ENCODE measurements around the gene SPEG.

SPEG gene

DNA sequence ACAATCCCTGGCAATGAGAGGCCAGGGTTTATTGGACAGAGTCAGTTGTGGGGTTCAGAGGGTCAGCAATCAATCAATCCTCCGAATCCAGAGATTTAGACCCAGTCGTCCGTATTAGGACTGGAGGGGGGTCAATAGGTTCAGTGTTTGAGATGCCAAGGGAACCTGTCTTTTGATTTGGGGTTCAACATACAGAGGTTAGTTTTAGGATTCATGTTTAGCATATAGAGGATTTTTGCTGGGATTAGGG, 64.3 kb downstream of the SPEG start:
- Histone ChIP-seq H3K27ac (ENCODE audit: low read length) (no peak overlapping the region), H3K4me1 (ENCODE audit: control insufficient read depth, low read depth, low read length) (peaks cover 17% of the 10 kb centered on the region), H3K27me3 (ENCODE audit: control insufficient read depth, insufficient read depth, low read length) (peaks cover 22% of the 10 kb centered on the region), H3K9me3 (ENCODE audit: control insufficient read depth, low read depth, low read length) (no peaks in the 10 kb centered on the region), H3K36me3 (ENCODE audit: control insufficient read depth, low read depth, low read length) (no peaks in the 10 kb centered on the region), H3K9ac (ENCODE audit: low read length) (peak overlapping the region; percentile 68), H3K4me3 (ENCODE audit: low read length) (peak overlapping the region; percentile 75)

DNA sequence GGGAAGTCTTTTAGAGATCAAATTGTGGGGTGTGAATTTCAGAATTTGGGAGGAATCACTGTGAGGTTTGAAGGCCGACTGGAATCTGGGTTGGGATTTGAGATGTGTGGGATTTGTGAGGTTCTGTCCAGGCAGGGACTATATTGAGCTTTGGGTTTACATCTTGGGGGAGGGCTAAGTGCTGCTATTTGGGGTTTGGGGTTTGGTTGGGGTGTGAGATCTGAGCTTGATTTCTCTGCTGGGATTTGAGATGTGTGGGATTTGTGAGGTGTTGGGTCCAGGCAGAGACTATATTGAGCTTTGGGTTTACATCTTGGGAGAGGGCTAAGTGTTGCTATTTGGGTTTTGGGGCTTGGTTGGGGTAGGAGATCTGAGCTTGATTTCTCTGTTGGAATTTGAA, 64.9 kb downstream of the SPEG start:
- peak overlapping the region; percentile 75 for H3K4me3 ChIP-seq (ENCODE audit: low read length)
- peak overlapping the region; percentile 68 for H3K9ac ChIP-seq (ENCODE audit: low read length)
- peaks cover 22% of the 10 kb centered on the region for H3K27me3 ChIP-seq (ENCODE audit: control insufficient read depth, insufficient read depth, low read length)
- peaks cover 17% of the 10 kb centered on the region for H3K4me1 ChIP-seq (ENCODE audit: control insufficient read depth, low read depth, low read length)
- H3K36me3 ChIP-seq (ENCODE audit: control insufficient read depth, low read depth, low read length) = no peaks in the 10 kb centered on the region
- H3K27ac ChIP-seq (ENCODE audit: low read length) = no peak overlapping the region
- H3K9me3 ChIP-seq (ENCODE audit: control insufficient read depth, low read depth, low read length) = no peaks in the 10 kb centered on the region

DNA sequence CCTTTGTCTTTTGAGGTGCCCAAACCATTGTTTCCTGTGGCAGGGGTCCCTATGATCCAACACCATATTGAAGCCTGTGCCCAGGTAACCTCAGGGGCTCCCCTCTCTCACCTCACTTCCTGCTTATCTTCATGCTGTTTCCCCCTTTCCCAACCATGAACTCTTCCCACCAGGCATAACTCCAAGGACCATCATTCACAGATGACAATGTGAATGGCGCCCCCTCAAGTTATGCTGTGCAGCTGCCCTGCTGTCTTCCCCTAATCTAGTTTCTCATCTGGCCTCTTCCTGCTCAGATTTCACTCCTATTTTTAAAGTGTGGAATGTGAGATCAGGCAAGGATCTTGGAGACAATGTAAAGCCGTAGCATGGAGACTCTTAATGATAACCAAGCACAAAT, 65.5 kb downstream of the SPEG start:
- peaks cover 22% of the 10 kb centered on the region for H3K27me3 ChIP-seq (ENCODE audit: control insufficient read depth, insufficient read depth, low read length)
- H3K4me1 ChIP-seq (ENCODE audit: control insufficient read depth, low read depth, low read length) = peaks cover 17% of the 10 kb centered on the region
- H3K9ac ChIP-seq (ENCODE audit: low read length) = no peak overlapping the region
- H3K36me3 ChIP-seq (ENCODE audit: control insufficient read depth, low read depth, low read length) = no peaks in the 10 kb centered on the region
- H3K27ac ChIP-seq (ENCODE audit: low read length) = no peak overlapping the region
- H3K9me3 ChIP-seq (ENCODE audit: control insufficient read depth, low read depth, low read length) = no peaks in the 10 kb centered on the region
- H3K4me3 ChIP-seq (ENCODE audit: low read length) = no peak overlapping the region

DNA sequence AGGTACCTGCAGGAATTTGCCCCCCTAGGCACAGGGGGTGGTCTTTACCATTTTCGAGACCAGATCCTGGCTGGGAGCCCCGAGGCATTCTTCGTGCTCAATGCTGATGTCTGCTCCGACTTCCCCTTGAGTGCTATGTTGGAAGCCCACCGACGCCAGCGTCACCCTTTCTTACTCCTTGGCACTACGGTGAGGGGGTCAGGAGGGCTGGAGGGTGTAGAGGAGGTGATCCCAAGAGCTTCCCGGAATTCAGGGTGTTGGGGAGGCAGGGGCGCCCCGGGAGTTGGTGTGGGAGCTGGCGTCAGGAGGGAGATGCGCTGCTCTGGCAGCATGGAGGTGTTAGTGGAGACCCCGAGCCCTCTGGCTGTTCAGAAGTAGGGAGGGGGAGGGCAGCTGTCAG, 67.2 kb downstream of the SPEG start:
- Histone ChIP-seq H3K9me3 (ENCODE audit: control insufficient read depth, low read depth, low read length) (no peaks in the 10 kb centered on the region), H3K4me3 (ENCODE audit: low read length) (no peak overlapping the region), H3K36me3 (ENCODE audit: control insufficient read depth, low read depth, low read length) (no peaks in the 10 kb centered on the region), H3K9ac (ENCODE audit: low read length) (no peak overlapping the region), H3K27me3 (ENCODE audit: control insufficient read depth, insufficient read depth, low read length) (peaks cover 10% of the 10 kb centered on the region), H3K27ac (ENCODE audit: low read length) (no peak overlapping the region), H3K4me1 (ENCODE audit: control insufficient read depth, low read depth, low read length) (peaks cover 21% of the 10 kb centered on the region)

DNA sequence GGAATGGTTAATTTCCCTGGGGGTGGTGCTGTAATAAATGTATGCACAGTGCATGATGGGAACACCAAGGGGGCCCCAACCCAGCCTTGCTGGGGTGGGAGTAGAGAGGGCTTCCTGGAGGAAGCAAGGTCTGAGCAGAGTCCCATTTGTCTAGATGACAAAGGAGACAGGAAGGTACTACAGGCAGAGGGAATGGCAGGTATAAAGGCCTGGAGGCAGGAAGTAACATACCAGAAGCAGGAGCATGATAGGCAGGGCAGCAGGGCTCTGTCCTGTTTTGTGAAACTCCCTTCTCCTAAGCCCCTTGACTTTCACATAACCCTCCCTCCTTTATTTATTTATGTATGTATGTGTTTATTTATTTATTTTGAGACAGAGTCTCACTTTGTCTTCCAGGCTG, 68.0 kb downstream of the SPEG start:
- Histone ChIP-seq H3K4me3 (ENCODE audit: low read length) (no peak overlapping the region), H3K27ac (ENCODE audit: low read length) (no peak overlapping the region), H3K36me3 (ENCODE audit: control insufficient read depth, low read depth, low read length) (no peaks in the 10 kb centered on the region), H3K4me1 (ENCODE audit: control insufficient read depth, low read depth, low read length) (peaks cover 29% of the 10 kb centered on the region), H3K27me3 (ENCODE audit: control insufficient read depth, insufficient read depth, low read length) (peaks cover 2% of the 10 kb centered on the region), H3K9me3 (ENCODE audit: control insufficient read depth, low read depth, low read length) (no peaks in the 10 kb centered on the region), H3K9ac (ENCODE audit: low read length) (no peak overlapping the region)

DNA sequence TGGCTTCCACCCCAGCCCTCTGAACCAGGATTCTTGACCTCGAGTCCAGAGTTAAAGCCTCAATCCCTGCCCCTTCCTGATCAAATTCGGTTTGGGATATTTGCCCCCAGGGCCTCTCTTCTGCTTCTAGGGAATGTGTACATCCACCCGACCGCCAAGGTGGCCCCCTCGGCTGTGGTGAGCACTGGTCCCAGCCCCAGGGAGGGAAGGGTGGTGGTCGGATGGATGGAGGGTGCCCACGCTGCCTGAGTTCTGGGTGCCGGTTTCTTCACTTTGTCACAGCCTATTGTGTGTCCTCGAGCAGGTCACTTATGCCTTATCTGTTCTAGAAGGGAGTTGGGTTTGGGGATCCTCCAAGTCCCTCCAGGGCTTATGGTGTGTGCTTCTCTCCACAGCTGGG, 70.9 kb downstream of the SPEG start:
- Histone ChIP-seq H3K9me3 (ENCODE audit: control insufficient read depth, low read depth, low read length) (no peaks in the 10 kb centered on the region), H3K27me3 (ENCODE audit: control insufficient read depth, insufficient read depth, low read length) (peaks cover 5% of the 10 kb centered on the region), H3K4me3 (ENCODE audit: low read length) (no peak overlapping the region), H3K27ac (ENCODE audit: low read length) (no peak overlapping the region), H3K36me3 (ENCODE audit: control insufficient read depth, low read depth, low read length) (no peaks in the 10 kb centered on the region), H3K4me1 (ENCODE audit: control insufficient read depth, low read depth, low read length) (peaks cover 35% of the 10 kb centered on the region), H3K9ac (ENCODE audit: low read length) (no peak overlapping the region)

DNA sequence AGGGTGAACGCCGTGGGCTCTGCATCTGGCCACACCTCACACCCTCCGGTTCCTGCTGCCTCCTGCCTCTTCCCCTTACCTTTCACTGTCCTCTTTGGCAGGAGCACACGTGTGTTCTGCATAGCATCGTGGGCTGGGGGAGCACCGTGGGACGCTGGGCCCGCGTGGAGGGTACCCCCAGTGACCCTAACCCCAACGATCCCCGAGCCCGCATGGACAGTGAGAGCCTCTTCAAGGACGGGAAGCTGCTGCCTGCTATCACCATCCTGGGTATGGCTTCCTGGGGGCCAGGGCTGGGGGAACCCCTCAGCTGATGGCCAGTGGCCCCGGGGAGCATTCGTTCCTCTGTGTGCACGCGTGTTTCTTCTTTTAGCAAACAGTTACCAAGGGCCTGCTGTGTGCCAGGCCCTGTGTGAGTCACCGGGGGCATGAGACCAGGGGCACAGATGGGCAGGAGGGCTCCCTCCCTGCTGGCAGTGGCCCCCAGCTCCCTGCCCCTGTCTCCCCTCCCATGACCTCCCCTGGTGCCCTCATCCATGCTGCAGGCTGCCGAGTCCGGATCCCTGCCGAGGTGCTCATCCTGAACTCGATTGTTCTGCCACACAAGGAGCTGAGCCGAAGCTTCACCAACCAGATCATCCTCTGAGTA, 71.6 kb downstream of the SPEG start:
- Histone ChIP-seq H3K4me3 (ENCODE audit: low read length) (no peak overlapping the region), H3K36me3 (ENCODE audit: control insufficient read depth, low read depth, low read length) (no peaks in the 10 kb centered on the region), H3K27ac (ENCODE audit: low read length) (peak overlapping the region; percentile 85), H3K4me1 (ENCODE audit: control insufficient read depth, low read depth, low read length) (peaks cover 35% of the 10 kb centered on the region), H3K27me3 (ENCODE audit: control insufficient read depth, insufficient read depth, low read length) (peaks cover 5% of the 10 kb centered on the region), H3K9me3 (ENCODE audit: control insufficient read depth, low read depth, low read length) (no peaks in the 10 kb centered on the region), H3K9ac (ENCODE audit: low read length) (peak overlapping the region; percentile 46)

DNA sequence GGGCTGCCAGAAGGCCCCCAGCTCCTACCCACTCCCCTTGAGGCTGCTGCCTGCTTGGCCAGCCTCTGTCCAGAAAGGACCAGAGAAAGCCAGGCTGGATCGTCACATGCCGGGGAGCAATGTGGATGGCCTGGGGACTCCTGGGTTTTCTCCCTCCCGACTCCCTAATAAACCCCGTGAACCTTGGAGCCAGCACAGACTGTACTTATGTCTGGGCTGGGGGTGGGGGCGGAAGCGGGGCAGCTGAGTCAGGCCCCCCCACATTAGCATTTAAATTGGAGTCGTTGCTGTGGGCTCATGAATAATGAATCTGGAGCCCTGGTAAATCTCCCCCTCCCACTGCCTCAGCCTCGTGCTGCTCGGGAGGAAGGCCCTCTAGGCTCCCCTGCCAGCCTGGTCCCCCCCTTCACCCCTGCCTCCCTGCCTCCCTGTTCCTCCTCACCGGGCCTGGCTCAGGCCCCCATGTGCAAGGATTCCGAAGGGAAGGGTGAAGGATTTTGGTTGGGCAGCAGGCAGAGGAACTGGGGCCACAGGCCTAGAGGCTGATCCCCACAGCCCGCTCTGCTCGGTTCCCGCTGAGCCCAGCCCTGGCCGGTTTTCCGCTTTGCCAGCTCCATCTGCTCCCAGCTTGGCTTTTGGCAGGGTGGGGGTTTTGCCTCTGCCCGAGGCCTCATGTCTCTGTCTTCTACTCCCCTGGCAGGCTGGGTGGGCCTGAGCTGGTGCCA, 72.3 kb downstream of the SPEG start:
- peaks cover 9% of the 10 kb centered on the region for H3K27me3 ChIP-seq (ENCODE audit: control insufficient read depth, insufficient read depth, low read length)
- peak overlapping the region; percentile 8 for H3K4me3 ChIP-seq (ENCODE audit: low read length)
- peak overlapping the region; percentile 85 for H3K27ac ChIP-seq (ENCODE audit: low read length)
- H3K9me3 ChIP-seq (ENCODE audit: control insufficient read depth, low read depth, low read length) = no peaks in the 10 kb centered on the region
- H3K9ac ChIP-seq (ENCODE audit: low read length) = peak overlapping the region; percentile 46
- H3K4me1 ChIP-seq (ENCODE audit: control insufficient read depth, low read depth, low read length) = peaks cover 35% of the 10 kb centered on the region
- no peaks in the 10 kb centered on the region for H3K36me3 ChIP-seq (ENCODE audit: control insufficient read depth, low read depth, low read length)

DNA sequence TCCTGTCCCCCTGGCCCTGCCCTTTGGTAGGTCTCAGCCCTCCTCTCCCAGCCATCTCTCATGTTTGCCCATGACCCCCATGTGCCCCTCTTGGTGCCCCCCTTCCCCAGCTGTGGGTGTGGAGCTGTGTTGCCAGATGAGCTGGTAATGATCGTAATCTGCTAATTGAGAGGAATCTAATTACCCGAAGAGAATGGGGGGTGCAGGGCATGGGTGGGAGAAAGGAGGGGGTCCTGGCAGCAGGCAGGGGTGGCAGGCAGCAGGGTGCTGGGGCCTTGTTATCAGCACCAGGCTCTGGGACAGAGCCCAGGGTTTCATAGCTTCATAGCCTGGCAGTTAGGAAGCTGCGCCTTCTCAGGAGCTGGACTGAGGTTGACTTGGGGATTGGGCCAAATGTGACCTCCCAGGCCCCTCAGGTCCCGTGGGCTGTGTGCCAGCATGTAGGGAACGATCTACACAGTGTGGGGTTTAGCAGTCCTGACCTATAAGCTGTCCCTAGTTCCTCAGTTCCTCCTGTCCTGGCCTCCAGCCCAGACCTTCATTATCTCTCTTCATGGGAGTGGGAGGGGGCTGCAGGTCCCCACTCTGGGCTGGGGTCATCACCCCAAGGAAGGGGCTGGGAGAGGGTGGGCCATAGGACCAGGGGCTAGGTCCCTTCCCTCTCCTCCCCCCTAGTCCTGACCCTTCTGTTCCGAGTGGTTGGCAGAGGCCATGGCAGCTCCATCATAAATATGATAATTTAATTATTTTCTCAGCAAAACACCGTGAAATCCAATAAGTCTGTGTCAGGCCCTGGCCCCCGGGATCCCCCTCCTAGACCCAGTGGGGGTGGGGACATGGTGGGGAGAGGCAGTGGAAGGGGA, 73.2 kb downstream of the SPEG start:
- Histone ChIP-seq H3K9me3 (ENCODE audit: control insufficient read depth, low read depth, low read length) (no peaks in the 10 kb centered on the region), H3K27ac (ENCODE audit: low read length) (no peak overlapping the region), H3K36me3 (ENCODE audit: control insufficient read depth, low read depth, low read length) (no peaks in the 10 kb centered on the region), H3K9ac (ENCODE audit: low read length) (no peak overlapping the region), H3K27me3 (ENCODE audit: control insufficient read depth, insufficient read depth, low read length) (peaks cover 18% of the 10 kb centered on the region), H3K4me1 (ENCODE audit: control insufficient read depth, low read depth, low read length) (peaks cover 37% of the 10 kb centered on the region), H3K4me3 (ENCODE audit: low read length) (no peak overlapping the region)

DNA sequence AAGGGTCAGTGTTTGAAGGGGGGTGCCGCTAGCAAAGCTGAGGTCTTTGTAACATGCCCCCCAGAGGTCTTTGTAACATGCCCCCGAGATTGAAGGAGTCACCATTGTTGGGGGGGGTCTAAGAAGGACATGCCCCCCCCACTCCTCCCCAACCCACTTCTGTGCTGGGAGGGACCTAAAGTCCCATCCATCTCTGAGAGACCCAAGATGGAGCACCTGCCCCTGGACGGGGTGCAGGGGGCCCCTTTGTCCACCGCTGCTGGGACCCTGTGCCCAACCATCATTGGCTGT, 73.7 kb downstream of the SPEG start:
- Histone ChIP-seq H3K4me1 (ENCODE audit: control insufficient read depth, low read depth, low read length) (peaks cover 43% of the 10 kb centered on the region), H3K27ac (ENCODE audit: low read length) (no peak overlapping the region), H3K9ac (ENCODE audit: low read length) (no peak overlapping the region), H3K9me3 (ENCODE audit: control insufficient read depth, low read depth, low read length) (no peaks in the 10 kb centered on the region), H3K4me3 (ENCODE audit: low read length) (no peak overlapping the region), H3K27me3 (ENCODE audit: control insufficient read depth, insufficient read depth, low read length) (peaks cover 24% of the 10 kb centered on the region), H3K36me3 (ENCODE audit: control insufficient read depth, low read depth, low read length) (no peaks in the 10 kb centered on the region)

DNA sequence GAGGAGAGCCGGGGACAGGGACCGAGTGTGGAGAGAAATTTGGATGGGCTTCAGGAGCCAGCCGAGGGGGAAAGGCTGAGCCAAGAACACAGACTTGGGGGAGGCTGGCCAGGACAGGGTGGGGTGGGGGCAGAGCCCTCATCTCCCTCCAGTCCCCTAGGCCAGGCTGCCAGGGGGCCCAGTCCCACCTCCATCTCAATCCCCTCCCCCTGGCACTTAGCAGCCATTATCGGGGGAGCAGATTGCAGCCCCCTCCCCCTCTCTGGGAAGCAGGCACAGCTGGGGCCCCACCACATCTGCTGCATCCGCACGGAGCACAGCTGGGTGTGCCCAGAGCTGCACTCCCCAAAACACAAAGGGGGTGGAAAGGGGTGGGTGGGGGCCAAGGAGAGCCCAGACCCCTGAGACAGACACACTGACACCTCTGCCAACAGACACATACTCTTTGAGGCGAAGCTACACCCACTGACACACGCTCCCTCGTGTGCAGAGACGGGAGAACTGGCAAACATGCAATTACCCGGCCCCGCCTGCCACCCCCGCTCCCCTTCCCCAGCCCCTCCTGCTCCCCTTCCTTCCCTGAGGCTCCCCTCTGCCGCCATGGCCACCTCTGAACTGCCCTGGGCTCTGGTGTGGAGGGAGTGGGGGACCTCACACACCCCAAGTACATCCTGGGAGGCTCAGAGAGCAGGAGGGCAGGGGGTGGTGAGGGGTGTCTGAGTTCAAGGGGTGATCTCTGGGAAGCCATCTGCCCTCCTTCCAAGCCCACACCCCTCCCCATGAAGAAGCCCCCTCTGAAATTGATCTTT, 74.5 kb downstream of the SPEG start:
- Histone ChIP-seq H3K4me1 (ENCODE audit: control insufficient read depth, low read depth, low read length) (peaks cover 49% of the 10 kb centered on the region), H3K36me3 (ENCODE audit: control insufficient read depth, low read depth, low read length) (no peaks in the 10 kb centered on the region), H3K4me3 (ENCODE audit: low read length) (peak overlapping the region; percentile 58), H3K27me3 (ENCODE audit: control insufficient read depth, insufficient read depth, low read length) (peaks cover 31% of the 10 kb centered on the region), H3K27ac (ENCODE audit: low read length) (no peak overlapping the region), H3K9me3 (ENCODE audit: control insufficient read depth, low read depth, low read length) (no peaks in the 10 kb centered on the region), H3K9ac (ENCODE audit: low read length) (no peak overlapping the region)

Measured in iPS-18a (cell line).